Keratinocyte (primary cell): ENCODE results near the gene ODF4.

Experiments
- CTCF ChIP-seq, 3 experiments: IDR thresholded peaks in 1 of 3; conservative IDR thresholded peaks in 1 of 3; optimal IDR thresholded peaks in 1 of 3; 2 replicates in 2 of 3; 3 replicates in 1 of 3; pipeline versions ENCODE3 to v1.5.1; 2011; ENCODE audit warnings: low read length in 3 of 3, mild to moderate bottlenecking in 3 of 3, moderate library complexity in 2 of 3, control low read depth in 1 of 3, inconsistent platforms in 1 of 3; ENCODE audit not compliant: insufficient read depth in 2 of 3; ENCODE audit errors: extremely low read depth in 1 of 3
- EZH2 ChIP-seq: IDR thresholded peaks from one replicate; pipeline ENCODE4 v1.6.1; 2012; ENCODE audit warnings: inconsistent platforms, mild to moderate bottlenecking, low read length, moderate library complexity

- no peak for TF ChIP-seq CTCF (optimal IDR thresholded peaks at IDR 0.05 in 1 of 3, IDR thresholded peaks at IDR 0.05 in 1 of 3, conservative IDR thresholded peaks at IDR 0.05 in 1 of 3; ENCODE audit: extremely low read depth in 1 of 3, insufficient read depth in 2 of 3, low read length in 3 of 3)
- TF ChIP-seq EZH2: no peak
Measured at GRCh38 chr17:8300226-8300625, 39.4 kb upstream of the ODF4 start.
